ENCODE measurements around the gene FCRL5. TPM values are rescaled to one million over a fixed set of nuclear protein-coding genes. Genes with fewer than 3 reads are reported as not detected.
A peak's percentile ranks its signal among the peaks of the same experiment; 100 is the strongest.

The FCRL5 gene
- total and polyA plus RNA-seq, 4 experiments from 2014 or later: 0.28 TPM; not detected in 3

GRCh38 chr1:157497987-157498735, 54.2 kb downstream of the FCRL5 start:
- intact Hi-C loops (cut with micrococcal nuclease): no loop called here
- peaks cover 0 to 3% (median 0%) of the 10 kb centered on the region in 8 donors for H3K9me3 Mint-ChIP-seq

GRCh38 chr1:157497284-157497683, 55.0 kb downstream of the FCRL5 start:
- H3K27ac Mint-ChIP-seq: no peak overlapping the region
- no peaks in the 10 kb centered on the region for H3K27me3 ChIP-seq (ENCODE audit: insufficient read depth, low read length)
- H3K36me3 ChIP-seq (ENCODE audit: insufficient read depth, low read length): no peaks in the 10 kb centered on the region
- intact Hi-C loops (cut with micrococcal nuclease): no loop called here
- H3K9me3 ChIP-seq (ENCODE audit: control insufficient read depth in 1 of 2, low read length in 2 of 2): no peaks in the 10 kb centered on the region
- H3K4me1 ChIP-seq (ENCODE audit: insufficient read depth, low read length): no peaks in the 10 kb centered on the region
- peaks cover 0 to 2% (median 0%) of the 10 kb centered on the region in 8 donors for H3K9me3 Mint-ChIP-seq
- no peak overlapping the region for H3K27ac ChIP-seq (ENCODE audit: low read depth, low read length)
- CTCF ChIA-PET (ENCODE audit: partially characterized antibody): interaction anchor here (3.0 kb wide), 1 partner anchor 12 kb away, joined by 29 read pairs; no protein-coding TSS in a partner anchor
- no peaks in the 10 kb centered on the region for H3K36me3 Mint-ChIP-seq
- H3K27me3 Mint-ChIP-seq: peaks cover 15 to 23% of the 10 kb centered on the region in 2 donors
- no peak for DNase-seq
- H3K4me3 ChIP-seq (ENCODE audit: low read length in 2 of 2): no peak overlapping the region
- POLR2A ChIA-PET (ENCODE audit: partially characterized antibody): no interaction called here
- peaks cover 0 to 2% (median 0%) of the 10 kb centered on the region in 4 donors for H3K4me1 Mint-ChIP-seq
- H3K4me3 Mint-ChIP-seq: no peak overlapping the region

More at GRCh38 chr1:157497987-157498735, 54.2 kb downstream of the FCRL5 start:
- no peaks in the 10 kb centered on the region for H3K27me3 ChIP-seq (ENCODE audit: insufficient read depth, low read length)
- no peak for DNase-seq
- CTCF ChIA-PET (ENCODE audit: partially characterized antibody): interaction anchor here (1.4 kb wide), 1 partner anchor 13 kb away, joined by 3 read pairs; no protein-coding TSS in a partner anchor
- Mint-ChIP-seq H3K27ac (no peak overlapping the region), H3K4me1 (peaks cover 0 to 2% (median 0%) of the 10 kb centered on the region in 4 donors), H3K27me3 (peaks cover 12 to 21% of the 10 kb centered on the region in 2 donors), H3K4me3 (no peak overlapping the region), H3K36me3 (no peaks in the 10 kb centered on the region)
- no peaks in the 10 kb centered on the region for H3K4me1 ChIP-seq (ENCODE audit: insufficient read depth, low read length)
- no peak overlapping the region for H3K4me3 ChIP-seq (ENCODE audit: low read length in 2 of 2)
- POLR2A ChIA-PET (ENCODE audit: partially characterized antibody): no interaction called here
- H3K9me3 ChIP-seq (ENCODE audit: control insufficient read depth in 1 of 2, low read length in 2 of 2): no peaks in the 10 kb centered on the region
- no peak overlapping the region for H3K27ac ChIP-seq (ENCODE audit: low read depth, low read length)
- no peaks in the 10 kb centered on the region for H3K36me3 ChIP-seq (ENCODE audit: insufficient read depth, low read length)

- intact Hi-C loops (cut with micrococcal nuclease): no loop called here
- no peak overlapping the region for H3K27ac Mint-ChIP-seq
- no peak overlapping the region for H3K4me3 Mint-ChIP-seq
Measured at GRCh38 chr1:157496121-157496526, 56.2 kb downstream of the FCRL5 start.

GRCh38 chr1:157495285-157495684, 57.0 kb downstream of the FCRL5 start:
- Histone ChIP-seq H3K27me3 (ENCODE audit: insufficient read depth, low read length) (no peaks in the 10 kb centered on the region), H3K4me1 (ENCODE audit: insufficient read depth, low read length) (no peaks in the 10 kb centered on the region), H3K4me3 (ENCODE audit: low read length in 2 of 2) (no peak overlapping the region), H3K27ac (ENCODE audit: low read depth, low read length) (no peak overlapping the region), H3K9me3 (ENCODE audit: control insufficient read depth in 1 of 2, low read length in 2 of 2) (no peaks in the 10 kb centered on the region), H3K36me3 (ENCODE audit: insufficient read depth, low read length) (no peaks in the 10 kb centered on the region)
- no peak overlapping the region for H3K27ac Mint-ChIP-seq
- H3K36me3 Mint-ChIP-seq: no peaks in the 10 kb centered on the region
- ChIA-PET POLR2A (ENCODE audit: partially characterized antibody) (no interaction called here), CTCF (ENCODE audit: partially characterized antibody) (interaction anchor here (0.6 to 3.0 kb wide), 11 partner anchors 10 to 299 kb away, joined by 3 to 29 read pairs (median 3); no protein-coding TSS in a partner anchor)
- H3K4me1 Mint-ChIP-seq: peaks cover 0 to 2% (median 0%) of the 10 kb centered on the region in 4 donors
- H3K4me3 Mint-ChIP-seq: no peak overlapping the region
- DNase-seq: no peak
- intact Hi-C loops (cut with micrococcal nuclease): no loop called here
- no peaks in the 10 kb centered on the region for H3K9me3 Mint-ChIP-seq
- peaks cover 22% of the 10 kb centered on the region in 2 donors for H3K27me3 Mint-ChIP-seq

More at GRCh38 chr1:157496121-157496526, 56.2 kb downstream of the FCRL5 start:
- no peaks in the 10 kb centered on the region for H3K9me3 Mint-ChIP-seq
- H3K9me3 ChIP-seq (ENCODE audit: control insufficient read depth in 1 of 2, low read length in 2 of 2): no peaks in the 10 kb centered on the region
- CTCF ChIA-PET (ENCODE audit: partially characterized antibody): interaction anchor here (0.6 to 3.0 kb wide), 6 partner anchors 9 to 125 kb away, joined by 3 to 29 read pairs (median 4); no protein-coding TSS in a partner anchor
- H3K4me3 ChIP-seq (ENCODE audit: low read length in 2 of 2): no peak overlapping the region
- H3K36me3 ChIP-seq (ENCODE audit: insufficient read depth, low read length): no peaks in the 10 kb centered on the region
- H3K27me3 ChIP-seq (ENCODE audit: insufficient read depth, low read length): no peaks in the 10 kb centered on the region
- no peaks in the 10 kb centered on the region for H3K36me3 Mint-ChIP-seq
- H3K4me1 ChIP-seq (ENCODE audit: insufficient read depth, low read length): no peaks in the 10 kb centered on the region
- peaks cover 22 to 24% of the 10 kb centered on the region in 2 donors for H3K27me3 Mint-ChIP-seq
- H3K27ac ChIP-seq (ENCODE audit: low read depth, low read length): no peak overlapping the region
- DNase-seq: peak in 4 of 5 donors; percentile 23 to 40 (median 29)
- peaks cover 0 to 2% (median 0%) of the 10 kb centered on the region in 4 donors for H3K4me1 Mint-ChIP-seq
- POLR2A ChIA-PET (ENCODE audit: partially characterized antibody): no interaction called here

GRCh38 chr1:157494093-157494492, 58.2 kb downstream of the FCRL5 start:
- Histone ChIP-seq H3K4me1 (ENCODE audit: insufficient read depth, low read length) (no peaks in the 10 kb centered on the region), H3K4me3 (ENCODE audit: low read length in 2 of 2) (no peak overlapping the region), H3K36me3 (ENCODE audit: insufficient read depth, low read length) (no peaks in the 10 kb centered on the region), H3K27ac (ENCODE audit: low read depth, low read length) (no peak overlapping the region), H3K9me3 (ENCODE audit: control insufficient read depth in 1 of 2, low read length in 2 of 2) (no peaks in the 10 kb centered on the region), H3K27me3 (ENCODE audit: insufficient read depth, low read length) (no peaks in the 10 kb centered on the region)
- Mint-ChIP-seq H3K27me3 (peaks cover 22 to 24% of the 10 kb centered on the region in 2 donors), H3K36me3 (no peaks in the 10 kb centered on the region), H3K27ac (no peak overlapping the region), H3K9me3 (no peaks in the 10 kb centered on the region), H3K4me3 (no peak overlapping the region), H3K4me1 (peaks cover 0 to 2% (median 0%) of the 10 kb centered on the region in 4 donors)
- intact Hi-C loops (cut with micrococcal nuclease): no loop called here
- ChIA-PET POLR2A (ENCODE audit: partially characterized antibody) (no interaction called here), CTCF (ENCODE audit: partially characterized antibody) (interaction anchor here (1.2 to 3.0 kb wide), 4 partner anchors 9 to 50 kb away, joined by 3 to 29 read pairs (median 5); no protein-coding TSS in a partner anchor)
- DNase-seq: no peak

GRCh38 chr1:157490467-157491165, 61.7 kb downstream of the FCRL5 start:
- CTCF ChIA-PET (ENCODE audit: partially characterized antibody): interaction anchor here (0.7 kb wide), 1 partner anchor 1739 kb away, joined by 5 read pairs; no protein-coding TSS in a partner anchor
- H3K4me3 ChIP-seq (ENCODE audit: low read length in 2 of 2): no peak overlapping the region
- no peaks in the 10 kb centered on the region for H3K9me3 Mint-ChIP-seq

GRCh38 chr1:157488156-157488555, 64.2 kb downstream of the FCRL5 start:
- Histone ChIP-seq H3K4me1 (ENCODE audit: insufficient read depth, low read length) (no peaks in the 10 kb centered on the region), H3K36me3 (ENCODE audit: insufficient read depth, low read length) (no peaks in the 10 kb centered on the region), H3K27me3 (ENCODE audit: insufficient read depth, low read length) (no peaks in the 10 kb centered on the region), H3K9me3 (ENCODE audit: control insufficient read depth in 1 of 2, low read length in 2 of 2) (no peaks in the 10 kb centered on the region), H3K4me3 (ENCODE audit: low read length in 2 of 2) (no peak overlapping the region), H3K27ac (ENCODE audit: low read depth, low read length) (no peak overlapping the region)
- CTCF ChIA-PET (ENCODE audit: partially characterized antibody): interaction anchor here (1.5 kb wide), 1 partner anchor 18 kb away, joined by 4 read pairs; no protein-coding TSS in a partner anchor
- intact Hi-C loops (cut with micrococcal nuclease): loop anchor here (2.0 to 5.0 kb wide), 2 partner anchors 116 to 295 kb away; no protein-coding TSS in a partner anchor
- Mint-ChIP-seq H3K27me3 (peaks cover 11 to 12% of the 10 kb centered on the region in 2 donors), H3K4me3 (no peak overlapping the region), H3K27ac (no peak overlapping the region), H3K9me3 (no peaks in the 10 kb centered on the region), H3K4me1 (no peaks in the 10 kb centered on the region), H3K36me3 (no peaks in the 10 kb centered on the region)
- POLR2A ChIA-PET (ENCODE audit: partially characterized antibody): no interaction called here
- no peak for DNase-seq

More at GRCh38 chr1:157490467-157491165, 61.7 kb downstream of the FCRL5 start:
- Mint-ChIP-seq H3K4me3 (no peak overlapping the region), H3K27ac (no peak overlapping the region), H3K27me3 (peaks cover 14 to 21% of the 10 kb centered on the region in 2 donors), H3K4me1 (no peaks in the 10 kb centered on the region), H3K36me3 (no peaks in the 10 kb centered on the region)
- H3K36me3 ChIP-seq (ENCODE audit: insufficient read depth, low read length): no peaks in the 10 kb centered on the region
- DNase-seq: peak in 2 of 5 donors; percentile 12 to 15
- H3K4me1 ChIP-seq (ENCODE audit: insufficient read depth, low read length): no peaks in the 10 kb centered on the region
- POLR2A ChIA-PET (ENCODE audit: partially characterized antibody): no interaction called here
- no peaks in the 10 kb centered on the region for H3K9me3 ChIP-seq (ENCODE audit: control insufficient read depth in 1 of 2, low read length in 2 of 2)
- intact Hi-C loops (cut with micrococcal nuclease): no loop called here
- no peaks in the 10 kb centered on the region for H3K27me3 ChIP-seq (ENCODE audit: insufficient read depth, low read length)
- H3K27ac ChIP-seq (ENCODE audit: low read depth, low read length): no peak overlapping the region
